Measurements from ENCODE around the gene IGFBP6.

The IGFBP6 gene

DNA sequence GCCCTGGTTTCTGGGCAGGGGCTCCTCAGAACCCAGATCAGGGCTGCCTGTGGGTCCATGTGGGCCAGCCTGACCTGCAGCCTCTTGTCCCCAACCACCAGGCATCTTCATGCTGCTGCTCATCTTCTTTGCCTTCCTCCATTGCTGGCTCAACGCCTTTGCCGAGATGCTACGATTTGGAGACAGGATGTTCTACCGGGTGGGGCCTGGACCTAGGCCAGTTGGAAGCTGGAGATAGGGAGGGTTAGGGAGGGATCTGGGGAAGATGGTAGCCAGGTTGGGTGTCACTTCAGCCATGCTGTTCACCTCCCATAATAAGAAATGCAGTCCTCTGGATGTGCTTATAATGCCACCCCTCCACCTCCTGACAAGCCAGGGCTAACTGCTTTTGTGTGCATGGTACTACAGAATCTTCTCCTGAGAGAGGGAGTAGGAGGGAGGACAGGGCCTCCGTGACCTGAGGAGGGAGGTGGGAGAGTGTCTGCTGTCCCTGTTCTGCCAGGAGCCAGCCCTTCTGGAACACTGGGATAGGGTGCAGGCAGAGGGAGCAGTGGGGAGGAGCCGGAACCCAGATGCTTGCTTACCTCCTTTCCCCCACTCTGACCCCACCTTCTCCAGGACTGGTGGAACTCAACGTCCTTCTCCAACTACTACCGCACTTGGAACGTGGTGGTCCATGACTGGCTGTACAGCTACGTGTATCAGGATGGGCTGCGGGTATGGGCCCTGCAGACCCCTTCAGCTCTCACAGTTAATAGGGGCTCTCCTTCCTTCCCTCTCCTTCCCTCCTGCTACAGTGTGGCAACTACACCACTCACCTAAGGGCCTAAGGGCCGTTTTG is 23.4 kb downstream of the IGFBP6 start:
- no peak for DNase-seq (ENCODE audit: low spot score)

DNA sequence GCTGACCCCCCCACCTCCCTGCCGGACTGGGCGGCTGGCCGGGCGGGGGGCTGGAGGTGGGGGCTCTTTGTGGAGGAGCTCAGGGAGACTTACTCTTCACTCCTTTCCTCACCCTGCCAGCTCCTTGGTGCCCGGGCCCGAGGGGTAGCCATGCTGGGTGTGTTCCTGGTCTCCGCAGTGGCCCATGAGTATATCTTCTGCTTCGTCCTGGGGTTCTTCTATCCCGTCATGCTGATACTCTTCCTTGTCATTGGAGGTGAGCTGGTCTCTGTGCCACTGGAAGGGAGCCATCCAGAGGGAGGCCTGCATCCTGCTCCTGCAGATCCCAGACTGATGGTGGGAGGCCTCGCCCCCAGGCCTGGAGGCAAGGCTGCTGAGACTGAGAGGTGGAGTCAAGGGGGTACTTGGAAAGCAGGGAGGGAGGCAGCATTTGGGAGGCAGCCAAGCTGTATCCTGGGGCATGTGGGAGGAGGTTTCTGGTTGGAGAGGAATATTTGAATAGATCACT is 25.5 kb downstream of the IGFBP6 start:
- no peak for DNase-seq (ENCODE audit: low spot score)

GRCh38 chr12:53123578-53124351 is 26.3 kb downstream of the IGFBP6 start:
- DNase-seq (ENCODE audit: low spot score), result no peak

DNA sequence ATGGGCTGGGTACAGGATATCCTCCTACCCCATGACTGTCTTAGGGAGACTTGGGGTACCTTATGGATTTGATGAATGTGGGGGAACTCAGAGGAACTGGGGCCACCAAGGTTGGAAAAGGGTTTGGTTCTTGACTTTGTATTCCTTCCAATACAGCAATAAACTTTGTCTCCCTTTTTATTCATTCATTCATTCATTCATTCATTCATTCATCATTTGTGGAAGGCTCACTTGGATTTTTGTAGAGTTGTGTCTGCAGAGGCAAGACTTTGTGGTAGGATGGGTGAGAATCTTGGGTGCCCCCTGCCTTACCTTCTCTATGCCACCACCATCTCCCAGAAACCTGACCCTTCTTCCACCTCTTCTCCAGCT is 26.9 kb downstream of the IGFBP6 start:
- no peak for DNase-seq (ENCODE audit: low spot score)

- DNase-seq (ENCODE audit: low spot score), result no peak
Measured at GRCh38 chr12:53127169-53127568, 29.7 kb downstream of the IGFBP6 start.

GRCh38 chr12:53128780-53129569 is 31.5 kb downstream of the IGFBP6 start:
- no peak for DNase-seq (ENCODE audit: low spot score)

DNA sequence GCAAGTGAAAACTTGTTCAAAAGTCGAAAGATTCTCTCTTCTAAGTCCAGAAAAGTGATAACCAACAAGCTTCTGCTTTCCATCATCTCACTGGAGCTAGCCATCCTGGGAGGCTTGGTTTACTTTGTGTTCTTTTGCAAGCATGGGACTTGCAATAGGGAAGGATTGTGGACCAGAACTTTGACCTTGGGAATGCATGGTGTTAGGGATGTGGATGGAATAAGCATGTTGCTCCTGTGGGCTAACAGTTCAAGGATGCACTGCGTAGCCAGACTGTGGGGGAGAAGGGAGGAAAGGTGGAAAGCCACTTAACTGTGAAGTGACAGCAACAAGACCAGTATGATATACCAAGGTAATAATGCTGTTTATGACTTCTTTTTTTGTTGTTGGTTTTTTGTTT is 34.4 kb downstream of the IGFBP6 start:
- DNase-seq (ENCODE audit: low spot score), result no peak

- no peak for DNase-seq (ENCODE audit: low spot score)
Measured at GRCh38 chr12:53133722-53134121, 36.3 kb downstream of the IGFBP6 start.

- no peak for DNase-seq (ENCODE audit: low spot score)
Measured at GRCh38 chr12:53143355-53143754, 45.9 kb downstream of the IGFBP6 start.

DNA sequence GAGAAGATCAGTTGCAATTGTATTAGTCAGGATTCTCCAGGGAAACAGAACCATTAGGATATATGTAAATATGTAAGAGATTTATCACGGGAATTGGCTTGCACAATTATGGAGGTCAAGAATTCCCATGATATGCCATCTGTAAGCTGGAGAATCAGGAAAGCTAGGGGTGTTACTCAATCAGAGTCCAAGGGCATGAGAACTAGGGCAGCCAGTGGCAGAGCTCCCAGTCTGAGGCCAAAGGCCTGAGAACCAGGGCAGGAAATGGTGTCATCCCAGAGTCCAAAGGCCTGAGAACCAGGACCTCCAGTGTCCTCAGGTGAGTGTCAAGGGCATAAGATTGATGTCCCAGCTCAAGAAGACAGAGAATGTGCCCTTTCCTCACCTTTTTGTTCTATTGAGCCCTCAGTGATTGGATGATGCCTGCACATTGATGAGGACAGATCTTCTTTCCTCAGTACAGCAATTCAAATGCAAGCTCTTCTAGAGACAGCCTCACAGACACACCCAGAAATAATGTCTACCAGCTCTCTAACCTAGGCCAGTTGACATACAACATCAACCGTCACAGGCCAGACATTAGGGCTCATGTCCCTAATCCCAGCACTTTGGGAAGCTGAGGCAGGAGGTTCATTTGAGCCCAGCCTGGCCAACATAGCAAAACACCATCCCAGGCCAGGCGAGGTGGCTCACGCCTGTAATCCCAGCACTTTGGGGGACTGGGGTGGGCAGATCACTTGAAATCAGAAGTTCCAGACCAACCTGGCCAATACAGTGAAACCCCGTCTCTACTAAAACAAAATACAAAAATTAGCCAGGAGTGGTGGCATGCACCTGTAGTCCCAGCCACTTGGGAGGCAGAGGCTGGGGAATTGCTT is 48.2 kb downstream of the IGFBP6 start:
- no peak for DNase-seq (ENCODE audit: low spot score)

- no peak for DNase-seq (ENCODE audit: low spot score)
Measured at GRCh38 chr12:53147181-53147580, 49.7 kb downstream of the IGFBP6 start.

GRCh38 chr12:53147653-53148052 is 50.2 kb downstream of the IGFBP6 start:
- DNase-seq (ENCODE audit: low spot score), result no peak

DNA sequence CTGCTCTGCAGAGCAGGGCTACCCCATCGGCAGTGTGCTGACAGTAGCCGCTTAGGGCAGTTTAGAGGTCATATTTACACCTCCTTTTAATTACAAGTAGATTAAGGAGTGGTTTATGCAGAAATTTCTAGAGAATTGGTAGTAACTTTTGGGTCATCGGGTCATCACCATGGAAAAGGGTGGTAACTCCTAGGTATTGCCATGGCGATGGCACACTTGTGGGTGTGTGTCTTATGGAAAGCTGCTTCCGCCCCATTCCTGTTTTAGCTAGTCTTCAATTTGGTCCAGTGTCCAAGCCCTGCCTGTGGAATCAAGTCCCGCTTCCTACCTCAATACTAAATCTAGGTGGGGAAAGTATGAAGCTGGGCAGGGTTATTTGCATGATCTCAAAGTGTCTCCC is 53.6 kb downstream of the IGFBP6 start:
- no peak for DNase-seq (ENCODE audit: low spot score)
